A204.1 (cell line): Measurements from ENCODE around the gene PSPC1.
"Not testable (repeated sequence)": the region's sequence is repeated elsewhere in the genome, so short reads cannot be mapped to it uniquely, and the experiment has no call there.

Source experiments
- FAIRE-seq: peaks from 2 replicates; lab custom pipeline; 2012; peaks lifted over from hg19 to GRCh38; lab: Jason Lieb, UNC

Gene PSPC1

DNA sequence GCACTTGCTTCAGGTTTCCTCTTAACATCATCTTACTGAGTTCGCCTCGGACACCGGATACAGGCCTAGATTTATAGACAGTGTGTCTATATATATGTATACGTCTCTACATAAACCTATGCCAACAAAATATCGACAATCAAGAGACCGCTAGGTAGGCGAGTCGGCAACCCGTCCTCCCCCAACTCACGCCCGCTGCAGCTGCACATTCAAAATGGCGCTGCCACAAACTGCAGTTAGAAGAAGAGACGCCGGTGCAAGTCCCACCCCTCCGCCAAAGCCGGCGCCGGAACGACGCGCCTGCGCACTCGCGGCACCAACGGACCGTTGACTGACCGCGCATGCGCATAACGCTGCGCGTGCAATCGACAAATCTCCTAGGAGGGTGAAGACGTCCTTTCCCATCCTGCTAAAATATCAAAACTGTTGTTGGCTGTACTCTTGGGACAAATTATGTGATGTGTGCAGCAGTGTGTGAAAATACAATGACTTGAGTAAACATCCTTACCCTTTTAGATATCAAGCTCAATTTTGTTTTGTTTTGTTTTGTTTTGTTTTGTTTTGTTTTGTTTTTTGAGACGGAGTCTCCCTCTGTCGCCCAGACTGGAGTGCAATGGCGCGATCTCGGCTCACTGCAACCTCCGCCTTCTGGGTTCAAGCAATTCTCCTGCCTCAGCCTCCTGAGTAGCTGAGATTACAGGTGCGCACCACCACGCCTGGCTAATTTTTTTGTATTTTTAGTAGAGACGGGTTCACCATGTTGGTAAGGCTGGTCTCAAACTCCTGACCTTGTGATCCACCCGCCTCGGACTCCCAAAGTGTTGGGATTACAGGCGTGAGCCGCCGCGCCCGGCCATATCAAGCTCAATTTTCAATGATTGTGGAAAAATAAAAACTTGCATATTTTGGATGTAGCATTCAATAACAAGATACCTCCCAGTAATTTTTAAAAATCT is at the start of gene PSPC1:
Gene PSPC1 (minus strand): TSS at position 219 of the 956 bp plus-strand sequence. CDS start 188 bp downstream, at position 31.
- peak; percentile 98 for FAIRE-seq

DNA sequence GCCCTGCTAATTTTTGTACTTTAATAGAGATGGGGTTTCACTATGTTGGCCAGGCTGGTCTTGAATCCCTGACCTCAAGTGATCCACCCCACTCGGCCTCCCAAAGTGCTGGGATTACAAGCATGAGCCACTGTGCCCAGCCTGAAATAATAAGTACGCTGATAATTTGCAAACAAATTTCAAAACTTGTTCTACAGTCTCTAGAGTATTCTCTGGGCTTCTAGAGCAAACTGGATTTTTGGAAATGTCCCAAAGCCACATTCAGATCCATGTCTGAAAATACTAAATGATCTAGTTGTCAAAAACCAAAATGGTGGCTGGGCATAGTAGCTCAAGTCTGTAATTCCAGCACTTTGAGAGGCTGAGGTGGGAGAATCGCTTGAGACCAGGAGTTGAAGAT is 39.9 kb upstream of the PSPC1 start:
- no peak for FAIRE-seq

DNA sequence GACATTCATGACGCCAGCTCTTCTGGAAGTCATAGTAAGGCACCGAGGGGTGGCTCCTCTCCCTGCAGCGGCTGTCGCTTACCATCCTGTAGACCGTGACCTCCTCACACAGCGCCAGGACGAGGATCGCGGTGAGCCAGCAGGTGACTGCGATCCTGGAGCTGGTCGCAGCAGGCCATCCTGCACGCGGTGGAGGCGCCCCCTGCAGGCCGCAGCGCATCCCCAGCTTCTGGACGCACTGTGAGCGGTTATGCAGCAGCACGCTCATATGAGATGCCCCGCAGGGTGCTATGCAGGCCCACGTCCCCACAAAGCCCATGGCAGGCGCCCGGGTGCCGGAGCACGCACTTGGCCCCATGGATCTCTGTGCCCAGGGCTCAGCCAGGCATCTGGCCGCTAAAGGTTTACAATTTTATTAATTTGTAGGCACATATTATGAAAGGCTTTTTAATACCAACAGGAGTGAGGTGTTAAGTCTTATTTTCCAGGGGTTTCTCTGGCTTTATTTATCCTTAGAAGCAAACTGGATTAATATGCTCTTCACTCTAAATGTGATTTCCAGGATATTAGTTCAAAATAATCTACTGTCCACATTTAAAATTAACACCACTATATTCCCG is 35.6 kb upstream of the PSPC1 start:
- no peak for FAIRE-seq

- no peak for FAIRE-seq
These were observed 34.9 kb upstream of the PSPC1 start for GRCh38 chr13:19817510-19818158.

DNA sequence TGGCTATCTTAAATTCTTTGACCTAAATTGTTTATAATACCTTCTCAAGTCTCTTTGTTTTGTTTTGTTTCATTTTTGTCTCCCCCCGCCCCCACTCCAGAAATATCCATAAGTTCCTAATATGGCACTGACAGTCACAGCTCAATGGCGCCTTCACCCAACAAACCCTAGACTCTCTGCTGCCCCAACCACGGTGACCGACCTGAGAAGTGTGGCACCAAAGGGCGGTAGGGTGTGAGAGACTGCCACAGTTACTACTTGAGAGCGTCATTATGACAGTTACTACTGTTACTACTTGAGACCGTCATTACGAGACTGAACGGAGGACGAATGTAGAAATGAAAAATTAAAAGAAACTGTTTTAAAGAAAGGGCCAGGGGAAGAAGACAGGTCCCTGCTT is 34.4 kb upstream of the PSPC1 start:
- no peak for FAIRE-seq

- not testable (repeated sequence) for FAIRE-seq
These were observed 33.1 kb upstream of the PSPC1 start for GRCh38 chr13:19815842-19816241.

DNA sequence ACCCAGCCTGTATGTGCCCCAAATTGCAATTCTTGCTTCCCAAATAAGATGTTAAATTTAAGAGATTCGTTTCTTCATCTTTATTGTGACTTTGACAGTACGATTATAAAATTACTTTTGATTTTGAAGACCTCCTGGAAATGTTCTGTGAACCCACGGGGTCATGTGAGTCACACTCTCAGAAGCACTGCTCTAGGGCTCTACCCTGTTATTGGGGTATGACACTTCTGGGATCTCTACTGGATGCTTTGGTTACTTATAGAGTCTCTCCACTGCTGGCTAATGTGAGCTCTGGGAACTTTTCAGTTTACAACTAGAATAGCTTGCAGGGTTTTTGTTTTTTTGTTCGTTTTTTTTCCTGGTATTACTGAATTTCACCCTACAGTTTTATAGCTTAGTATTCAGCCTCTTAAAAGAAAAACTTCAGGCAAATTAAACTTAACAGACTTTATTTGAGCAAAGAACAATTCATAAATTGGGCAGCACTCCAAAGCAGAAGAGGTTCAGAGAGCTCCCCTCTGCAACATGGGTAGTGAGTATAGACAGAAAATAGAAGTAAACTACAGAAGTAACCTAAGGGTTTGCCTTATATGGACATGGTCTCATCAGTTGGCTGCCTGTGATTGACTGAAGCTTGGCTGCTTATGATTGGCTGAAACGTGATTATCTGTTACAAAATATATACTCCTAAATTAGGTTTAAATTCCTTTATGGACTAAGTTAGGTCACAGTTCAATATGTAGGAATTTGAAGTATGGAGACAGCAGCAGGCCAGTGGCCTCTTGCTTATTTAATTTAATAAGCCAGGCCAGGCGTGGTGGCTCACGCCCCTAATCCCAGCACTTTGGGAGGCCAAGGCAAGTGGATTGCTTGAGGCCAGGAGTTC is 28.5 kb upstream of the PSPC1 start:
- FAIRE-seq: no peak

DNA sequence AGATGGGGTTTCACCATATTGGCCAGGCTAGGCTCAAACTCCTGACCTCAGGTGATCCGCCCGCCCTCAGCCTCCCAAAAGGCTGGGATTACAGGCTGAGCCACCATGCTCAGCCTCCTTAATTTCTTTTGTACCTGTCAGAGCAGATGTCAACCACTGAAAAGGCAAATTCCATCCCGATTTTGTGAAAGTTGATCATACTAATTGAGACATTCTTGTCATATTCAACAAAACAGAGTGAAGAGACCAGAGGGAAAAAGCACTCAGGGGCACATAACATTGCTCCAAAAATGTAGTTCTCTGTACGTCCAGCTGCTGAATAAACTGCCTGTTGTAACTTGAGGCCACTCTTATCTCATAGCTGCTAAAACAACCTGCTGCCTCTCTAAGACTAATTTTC is 27.4 kb upstream of the PSPC1 start:
- FAIRE-seq: no peak

- FAIRE-seq: no peak
These were observed 23.0 kb upstream of the PSPC1 start for GRCh38 chr13:19805765-19806164.

DNA sequence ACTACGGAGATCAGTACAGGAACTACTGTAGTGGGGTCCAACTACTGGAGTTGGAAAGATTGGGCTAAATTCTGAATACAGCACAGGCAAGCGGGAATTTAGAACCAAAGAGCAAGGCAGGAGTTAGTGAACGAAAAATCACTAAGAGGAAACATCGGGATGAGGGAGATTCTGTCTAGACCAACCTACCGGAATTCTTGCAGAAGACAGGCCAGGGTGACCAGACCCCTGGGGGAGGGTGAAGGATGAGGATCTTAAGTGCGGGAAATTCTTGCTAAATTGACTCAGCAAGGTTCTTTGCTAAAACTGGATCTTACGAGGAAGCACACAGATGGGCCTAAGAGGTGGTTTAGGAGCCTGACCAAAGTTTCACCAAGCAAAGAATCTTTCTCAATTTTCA is 13.2 kb upstream of the PSPC1 start:
- no peak for FAIRE-seq

GRCh38 chr13:19794631-19795030 is 11.9 kb upstream of the PSPC1 start:
- no peak for FAIRE-seq

GRCh38 chr13:19791953-19792537 is 9.3 kb upstream of the PSPC1 start:
- no peak for FAIRE-seq

DNA sequence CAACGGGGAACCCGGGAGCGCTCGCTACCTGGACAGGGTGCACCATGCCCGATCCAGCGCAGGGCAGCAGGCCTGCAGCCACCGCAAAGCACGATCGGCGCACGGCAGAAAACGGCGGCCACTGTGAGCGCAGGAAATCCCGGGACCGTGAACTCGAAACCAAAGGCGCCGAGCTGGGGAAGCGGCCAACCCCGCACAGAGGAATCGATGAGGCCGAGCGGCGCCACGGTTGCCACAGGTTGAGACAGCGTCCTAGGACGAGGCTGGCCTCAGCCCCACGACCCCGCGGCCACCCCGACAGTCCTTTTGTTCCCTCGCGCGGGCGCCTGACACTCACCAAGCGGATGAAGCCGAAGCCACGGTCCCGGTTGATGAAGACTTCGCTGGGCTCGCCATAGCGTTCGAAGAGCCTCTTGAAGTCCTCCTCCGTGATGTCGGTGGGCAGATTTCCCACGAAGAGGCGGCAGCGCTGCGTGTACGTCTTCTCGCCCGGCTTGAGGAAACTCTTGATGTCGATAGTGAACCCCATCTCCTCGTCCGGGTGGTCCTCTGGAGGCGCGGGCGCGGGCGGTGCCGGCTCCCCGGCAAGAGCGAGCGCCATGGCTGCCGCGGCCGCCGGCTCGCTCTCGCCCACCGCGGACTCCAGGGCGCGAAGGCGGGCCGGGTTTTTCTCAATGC is 557 bp downstream of the PSPC1 start:
- no peak for FAIRE-seq

- FAIRE-seq: no peak
These were observed 1.2 kb downstream of the PSPC1 start for GRCh38 chr13:19781526-19781925.

GRCh38 chr13:19780753-19781418 is 1.9 kb downstream of the PSPC1 start:
- FAIRE-seq: not testable (repeated sequence)

- no peak for FAIRE-seq
These were observed 10.4 kb downstream of the PSPC1 start for GRCh38 chr13:19772306-19772705.

- FAIRE-seq: no peak
These were observed 12.9 kb downstream of the PSPC1 start for GRCh38 chr13:19769854-19770253.

DNA sequence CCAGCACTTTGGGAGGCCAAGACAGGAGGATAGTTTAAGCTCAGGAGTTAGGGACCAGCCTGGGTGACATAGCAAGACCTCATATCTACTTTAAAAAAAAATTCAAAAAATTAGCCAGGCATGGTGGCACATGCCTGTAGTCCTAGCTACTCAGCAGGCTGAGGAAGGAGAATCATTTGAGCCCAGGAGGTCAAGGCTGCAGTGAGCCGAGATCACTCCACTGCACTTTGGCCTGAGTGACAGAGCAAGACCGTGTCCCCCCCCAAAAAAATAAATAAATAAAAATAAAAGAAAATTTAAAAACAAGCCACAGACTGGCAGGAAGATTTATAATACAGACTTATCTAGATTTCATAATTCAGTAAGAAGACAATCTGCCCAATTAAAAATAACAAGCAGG is 14.8 kb downstream of the PSPC1 start:
- FAIRE-seq: no peak

GRCh38 chr13:19766591-19766990 is 16.2 kb downstream of the PSPC1 start:
- FAIRE-seq: no peak

DNA sequence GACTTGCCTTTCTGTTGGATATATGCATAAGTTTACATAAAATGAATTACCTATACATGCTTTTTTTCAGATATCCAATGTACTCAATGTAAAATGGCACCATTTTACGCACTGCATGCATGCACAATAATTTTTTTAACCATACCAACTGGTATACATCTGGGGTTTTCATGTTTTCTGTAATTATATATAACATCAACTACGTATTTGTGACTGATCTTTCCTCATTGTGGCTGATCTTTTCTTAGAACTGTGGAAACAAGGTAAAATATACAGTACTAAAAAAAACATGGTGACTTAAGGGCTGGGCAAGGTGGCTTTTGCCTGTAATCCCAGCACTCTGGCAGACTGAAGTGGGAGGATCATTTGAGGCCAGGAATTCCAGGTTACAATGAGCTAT is 18.5 kb downstream of the PSPC1 start:
- no peak for FAIRE-seq

DNA sequence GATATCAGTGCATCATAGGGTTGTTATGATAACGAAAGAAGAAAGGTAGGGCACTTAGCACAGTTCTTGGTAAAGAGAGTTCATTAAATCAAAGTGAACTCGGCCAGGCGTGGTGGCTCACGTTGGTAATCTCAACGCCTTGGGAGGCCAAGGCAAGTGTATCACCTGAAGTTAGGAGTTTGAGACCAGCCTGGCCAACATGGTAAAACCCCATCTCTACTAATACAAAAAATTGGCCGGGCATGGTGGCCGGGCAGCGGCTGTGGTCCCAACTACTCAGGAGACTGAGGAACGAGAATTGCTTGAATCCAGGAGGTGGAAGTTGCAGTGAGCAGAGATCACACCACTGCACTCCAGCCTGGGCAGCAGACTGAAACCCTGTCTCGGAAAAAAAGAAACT is 19.1 kb downstream of the PSPC1 start:
- FAIRE-seq: no peak
